Measurements from ENCODE around the gene KRT80. TPM values are rescaled to one million over a fixed set of nuclear protein-coding genes. Genes with fewer than 3 reads are reported as not detected.
A peak's percentile ranks its signal among the peaks of the same experiment; 100 is the strongest.

Gene KRT80
- total RNA-seq, 2 experiments from 2014 or later = not detected

GRCh38 chr12:52215587-52216031, 23.8 kb upstream of the KRT80 start:
- H3K36me3 Mint-ChIP-seq (ENCODE audit: low read depth) = no peaks in the 10 kb centered on the region
- no peak overlapping the region for H3K4me3 Mint-ChIP-seq
- H3K27me3 Mint-ChIP-seq (ENCODE audit: low read depth) = peaks cover 15% of the 10 kb centered on the region
- H3K4me1 Mint-ChIP-seq (ENCODE audit: low read depth) = no peaks in the 10 kb centered on the region
- no peak for DNase-seq
- H3K9me3 Mint-ChIP-seq = no peaks in the 10 kb centered on the region
- H3K27ac Mint-ChIP-seq = no peak overlapping the region
- CTCF ChIA-PET = interaction anchor here (0.7 to 1.3 kb wide), 3 partner anchors 10 to 88 kb away, joined by 3 to 7 read pairs (median 3); no protein-coding TSS in a partner anchor
- intact Hi-C loops (cut with micrococcal nuclease) = no loop called here

GRCh38 chr12:52214421-52214802, 22.6 kb upstream of the KRT80 start:
- intact Hi-C loops (cut with micrococcal nuclease) = no loop called here
- Mint-ChIP-seq H3K27me3 (ENCODE audit: low read depth) (peaks cover 8% of the 10 kb centered on the region), H3K9me3 (no peaks in the 10 kb centered on the region), H3K36me3 (ENCODE audit: low read depth) (no peaks in the 10 kb centered on the region), H3K4me1 (ENCODE audit: low read depth) (no peaks in the 10 kb centered on the region), H3K27ac (no peak overlapping the region), H3K4me3 (no peak overlapping the region)
- CTCF ChIA-PET = interaction anchor here (1.3 to 1.5 kb wide), 4 partner anchors 11 to 65 kb away, joined by 3 to 4 read pairs (median 3); no protein-coding TSS in a partner anchor
- DNase-seq = no peak

DNA sequence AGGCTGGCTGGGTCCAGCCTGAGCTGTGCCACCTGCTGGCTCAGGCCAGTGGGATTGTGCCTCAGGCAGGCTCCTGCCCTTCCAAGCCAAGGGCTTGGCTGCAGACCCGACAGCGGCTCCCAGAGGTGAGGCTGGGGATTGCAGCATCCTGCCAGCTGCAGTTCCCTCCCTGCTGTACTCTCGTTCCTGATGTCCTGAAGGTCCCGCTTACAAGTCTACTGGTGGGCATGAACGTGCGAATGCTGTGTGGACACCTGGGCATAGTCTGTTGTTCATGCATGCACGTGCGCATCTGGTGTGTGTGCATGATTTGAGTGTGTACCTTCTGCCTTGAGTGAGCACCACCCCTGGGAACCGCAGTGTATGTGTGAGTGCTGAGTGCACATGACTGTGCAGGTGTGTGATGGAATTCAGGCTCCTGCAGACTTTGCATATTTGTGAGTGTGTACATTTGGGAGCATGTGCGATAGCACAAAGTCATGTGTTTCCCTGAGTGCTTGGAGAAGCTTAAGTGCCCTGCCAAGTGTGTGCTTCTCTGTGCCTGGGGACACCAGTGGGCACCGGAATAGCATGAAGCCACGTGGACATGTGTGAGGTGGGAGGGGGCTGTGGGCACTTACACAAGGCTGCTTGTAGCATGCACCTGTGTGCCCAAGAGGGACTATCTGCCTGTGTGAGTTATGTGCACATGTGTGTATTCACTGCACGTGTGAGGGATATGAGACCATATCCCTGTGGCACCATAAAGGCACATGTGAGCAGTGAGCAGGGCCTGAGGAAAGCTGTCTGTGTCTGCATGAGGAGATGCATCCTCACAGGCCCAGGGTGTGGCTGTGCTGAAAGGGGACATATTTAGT, 22.0 kb upstream of the KRT80 start:
- DNase-seq = peak; percentile 78
- H3K27me3 Mint-ChIP-seq (ENCODE audit: low read depth) = peaks cover 8% of the 10 kb centered on the region
- intact Hi-C loops (cut with micrococcal nuclease) = no loop called here
- H3K4me1 Mint-ChIP-seq (ENCODE audit: low read depth) = no peaks in the 10 kb centered on the region
- CTCF ChIA-PET = interaction anchor here (0.9 to 1.5 kb wide), 4 partner anchors 8 to 66 kb away, joined by 3 to 4 read pairs (median 3); no protein-coding TSS in a partner anchor
- no peak overlapping the region for H3K4me3 Mint-ChIP-seq
- H3K27ac Mint-ChIP-seq = no peak overlapping the region
- H3K36me3 Mint-ChIP-seq (ENCODE audit: low read depth) = no peaks in the 10 kb centered on the region
- H3K9me3 Mint-ChIP-seq = no peaks in the 10 kb centered on the region

DNA sequence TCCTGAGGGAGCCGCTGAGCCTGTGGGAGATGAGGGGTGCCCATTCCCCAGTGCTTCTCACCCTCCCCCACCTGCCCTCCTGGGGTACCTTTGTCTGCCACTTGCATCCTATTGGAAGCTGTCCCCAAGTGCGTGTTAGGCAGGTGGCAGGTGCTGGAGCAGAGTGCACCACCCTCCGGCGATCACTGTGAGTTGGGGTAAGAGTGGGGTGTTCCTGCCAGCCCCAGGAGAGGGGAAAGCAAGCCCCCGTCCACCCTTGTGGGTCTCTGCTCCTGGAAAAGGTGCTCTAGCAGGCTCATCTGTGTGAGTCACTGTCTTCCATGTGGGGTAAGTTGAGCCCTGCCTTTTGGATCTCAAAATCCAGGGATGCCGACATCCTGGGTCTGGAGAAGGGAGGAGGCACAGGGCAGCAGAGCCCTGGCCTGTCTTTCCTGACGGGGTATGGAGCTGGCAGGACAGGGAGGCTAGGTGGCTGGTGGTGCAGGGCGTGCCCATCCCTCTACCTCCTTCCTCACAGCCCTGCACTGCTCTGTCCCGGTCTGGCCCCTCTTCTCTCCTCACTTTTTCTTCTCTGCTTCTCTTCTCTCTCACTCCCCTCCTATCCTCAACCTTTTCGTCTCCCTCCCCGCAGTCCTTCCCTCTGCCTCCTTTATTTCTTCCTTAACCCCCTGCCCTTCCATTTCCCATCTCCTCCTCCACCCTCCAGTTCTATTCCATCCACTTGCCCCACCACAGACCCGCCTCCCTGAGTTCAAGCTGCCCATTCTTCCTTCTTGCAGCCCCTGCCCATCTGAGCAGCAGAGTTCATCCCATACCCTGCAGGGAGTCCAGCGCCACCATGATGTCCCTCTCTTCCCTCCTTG, 21.1 kb upstream of the KRT80 start:
- Mint-ChIP-seq H3K4me1 (ENCODE audit: low read depth) (no peaks in the 10 kb centered on the region), H3K27me3 (ENCODE audit: low read depth) (peaks cover 8% of the 10 kb centered on the region), H3K4me3 (no peak overlapping the region), H3K27ac (no peak overlapping the region), H3K9me3 (no peaks in the 10 kb centered on the region), H3K36me3 (ENCODE audit: low read depth) (no peaks in the 10 kb centered on the region)
- CTCF ChIA-PET = interaction anchor here (0.9 to 1.4 kb wide), 3 partner anchors 9 to 66 kb away, joined by 3 to 4 read pairs (median 3); no protein-coding TSS in a partner anchor
- DNase-seq = no peak
- intact Hi-C loops (cut with micrococcal nuclease) = no loop called here

- Mint-ChIP-seq H3K4me1 (ENCODE audit: low read depth) (no peaks in the 10 kb centered on the region), H3K4me3 (no peak overlapping the region), H3K27ac (no peak overlapping the region), H3K36me3 (ENCODE audit: low read depth) (no peaks in the 10 kb centered on the region), H3K27me3 (ENCODE audit: low read depth) (peaks cover 6% of the 10 kb centered on the region), H3K9me3 (no peaks in the 10 kb centered on the region)
- CTCF ChIA-PET = no interaction called here
- intact Hi-C loops (cut with micrococcal nuclease) = no loop called here
- no peak for DNase-seq
Measured at GRCh38 chr12:52211716-52212585, 20.1 kb upstream of the KRT80 start.

- H3K4me3 Mint-ChIP-seq = no peak overlapping the region
- CTCF ChIA-PET = no interaction called here
- DNase-seq = no peak
- no peaks in the 10 kb centered on the region for H3K4me1 Mint-ChIP-seq (ENCODE audit: low read depth)
- no peaks in the 10 kb centered on the region for H3K9me3 Mint-ChIP-seq
- no peaks in the 10 kb centered on the region for H3K36me3 Mint-ChIP-seq (ENCODE audit: low read depth)
- H3K27ac Mint-ChIP-seq = no peak overlapping the region
- peaks cover 6% of the 10 kb centered on the region for H3K27me3 Mint-ChIP-seq (ENCODE audit: low read depth)
- intact Hi-C loops (cut with micrococcal nuclease) = no loop called here
Measured at GRCh38 chr12:52210925-52211650, 19.3 kb upstream of the KRT80 start.

DNA sequence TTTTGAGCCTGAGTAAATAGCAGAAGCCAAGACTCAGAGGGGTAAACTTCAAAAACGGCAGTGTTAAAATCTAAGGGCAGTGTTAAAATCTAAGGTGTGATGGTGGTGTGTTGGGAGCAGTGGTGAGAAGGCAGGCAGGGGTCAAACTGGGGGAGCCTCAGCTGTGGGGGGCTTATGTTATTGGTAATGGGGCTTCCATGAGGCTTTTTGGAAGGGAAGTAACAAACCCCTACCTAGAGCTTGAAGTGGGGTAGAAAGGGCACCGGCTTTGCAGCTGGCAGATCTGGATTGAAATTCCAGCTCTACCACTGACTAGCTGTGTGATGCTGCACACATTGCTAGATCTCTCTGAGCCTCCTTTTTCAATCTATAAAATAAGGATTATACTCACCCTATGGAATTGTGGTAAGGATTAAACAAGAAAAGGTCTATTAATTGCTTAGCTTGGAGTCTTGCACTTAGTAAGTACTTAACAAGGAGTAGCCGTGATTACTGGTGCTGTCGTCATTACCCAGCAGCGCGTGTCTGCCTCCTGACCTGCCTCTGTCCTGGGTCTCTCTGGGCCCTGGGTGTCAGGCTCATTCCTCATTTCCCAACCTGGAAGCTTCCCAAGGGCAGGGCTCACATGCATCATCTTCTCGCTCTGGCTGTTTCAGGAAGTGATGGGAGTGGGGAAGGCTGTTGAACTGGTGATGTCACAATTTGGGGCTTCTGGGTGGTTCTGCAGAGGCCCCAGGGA, 18.5 kb upstream of the KRT80 start:
- H3K36me3 Mint-ChIP-seq (ENCODE audit: low read depth) = no peaks in the 10 kb centered on the region

DNA sequence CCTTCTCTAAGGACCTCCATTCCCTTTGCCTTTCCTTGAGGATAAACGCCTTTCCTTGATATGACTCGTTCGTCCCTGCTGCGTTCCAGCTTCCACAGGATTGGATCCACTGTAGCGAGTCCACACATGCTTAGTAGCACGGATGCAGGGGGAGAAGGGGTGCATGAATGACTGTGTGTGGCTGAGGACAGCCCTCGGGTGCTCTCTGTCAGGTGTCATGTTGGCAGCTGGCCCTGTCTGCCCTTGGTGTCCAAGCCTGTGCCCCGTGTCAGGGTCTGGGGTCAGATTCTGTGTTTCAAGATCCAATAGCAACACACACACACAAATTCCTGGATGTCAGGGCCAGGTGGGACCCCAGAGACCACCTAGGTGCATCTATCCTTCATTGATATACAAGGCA, 17.5 kb upstream of the KRT80 start:
- no peak for DNase-seq
- no peak overlapping the region for H3K27ac Mint-ChIP-seq
- CTCF ChIA-PET = no interaction called here
- H3K4me3 Mint-ChIP-seq = no peak overlapping the region
- no peaks in the 10 kb centered on the region for H3K9me3 Mint-ChIP-seq
- intact Hi-C loops (cut with micrococcal nuclease) = no loop called here
- no peaks in the 10 kb centered on the region for H3K36me3 Mint-ChIP-seq (ENCODE audit: low read depth)
- H3K27me3 Mint-ChIP-seq (ENCODE audit: low read depth) = no peaks in the 10 kb centered on the region
- no peaks in the 10 kb centered on the region for H3K4me1 Mint-ChIP-seq (ENCODE audit: low read depth)

More for the DNA sequence above, 18.5 kb upstream of the KRT80 start:
- DNase-seq = no peak
- intact Hi-C loops (cut with micrococcal nuclease) = no loop called here
- CTCF ChIA-PET = no interaction called here
- H3K4me1 Mint-ChIP-seq (ENCODE audit: low read depth) = no peaks in the 10 kb centered on the region
- H3K4me3 Mint-ChIP-seq = no peak overlapping the region
- peaks cover 3% of the 10 kb centered on the region for H3K27me3 Mint-ChIP-seq (ENCODE audit: low read depth)
- H3K9me3 Mint-ChIP-seq = no peaks in the 10 kb centered on the region
- H3K27ac Mint-ChIP-seq = no peak overlapping the region

- Mint-ChIP-seq H3K9me3 (no peaks in the 10 kb centered on the region), H3K27me3 (ENCODE audit: low read depth) (no peaks in the 10 kb centered on the region), H3K4me1 (ENCODE audit: low read depth) (no peaks in the 10 kb centered on the region), H3K4me3 (no peak overlapping the region), H3K27ac (no peak overlapping the region), H3K36me3 (ENCODE audit: low read depth) (no peaks in the 10 kb centered on the region)
- intact Hi-C loops (cut with micrococcal nuclease) = no loop called here
- DNase-seq = no peak
- CTCF ChIA-PET = interaction anchor here (1.7 to 2.0 kb wide), 2 partner anchors 13 to 52 kb away, joined by 3 to 5 read pairs; no protein-coding TSS in a partner anchor
Measured at GRCh38 chr12:52208424-52209165, 16.8 kb upstream of the KRT80 start.

DNA sequence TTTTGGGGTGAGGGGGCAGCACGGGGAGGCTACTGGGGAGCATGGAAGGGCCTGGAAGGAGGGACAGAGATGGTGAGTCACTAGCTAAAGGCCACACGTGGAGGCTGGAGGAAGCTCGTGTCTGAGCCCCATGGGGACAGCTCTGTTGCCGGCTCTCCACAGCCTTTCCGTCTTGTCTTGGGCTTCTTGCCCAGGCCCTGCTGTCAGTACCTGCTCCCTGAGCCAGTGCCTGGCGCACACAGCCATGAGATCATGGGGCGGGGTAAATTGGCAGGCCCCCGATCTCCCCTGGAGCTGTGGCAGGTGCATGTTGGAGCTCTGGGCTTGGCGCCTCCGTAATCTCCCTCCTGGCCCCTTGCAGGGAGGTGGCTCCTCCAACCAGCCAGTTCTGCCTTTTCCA, 16.1 kb upstream of the KRT80 start:
- H3K4me1 Mint-ChIP-seq (ENCODE audit: low read depth) = peaks cover 3% of the 10 kb centered on the region
- H3K36me3 Mint-ChIP-seq (ENCODE audit: low read depth) = no peaks in the 10 kb centered on the region
- intact Hi-C loops (cut with micrococcal nuclease) = no loop called here
- H3K27me3 Mint-ChIP-seq (ENCODE audit: low read depth) = peaks cover 4% of the 10 kb centered on the region
- CTCF ChIA-PET = interaction anchor here (1.7 to 2.0 kb wide), 2 partner anchors 14 to 51 kb away, joined by 3 to 5 read pairs; no protein-coding TSS in a partner anchor
- H3K9me3 Mint-ChIP-seq = no peaks in the 10 kb centered on the region
- H3K27ac Mint-ChIP-seq = no peak overlapping the region
- no peak for DNase-seq
- no peak overlapping the region for H3K4me3 Mint-ChIP-seq
